ENCODE data around the gene NRCAM. TPM values are rescaled to one million over a fixed set of nuclear protein-coding genes. Genes with fewer than 3 reads are reported as not detected.
A peak's percentile ranks its signal among the peaks of the same experiment; 100 is the strongest.

The NRCAM gene
- total RNA-seq, 1 experiment from 2014 or later: not detected

DNA sequence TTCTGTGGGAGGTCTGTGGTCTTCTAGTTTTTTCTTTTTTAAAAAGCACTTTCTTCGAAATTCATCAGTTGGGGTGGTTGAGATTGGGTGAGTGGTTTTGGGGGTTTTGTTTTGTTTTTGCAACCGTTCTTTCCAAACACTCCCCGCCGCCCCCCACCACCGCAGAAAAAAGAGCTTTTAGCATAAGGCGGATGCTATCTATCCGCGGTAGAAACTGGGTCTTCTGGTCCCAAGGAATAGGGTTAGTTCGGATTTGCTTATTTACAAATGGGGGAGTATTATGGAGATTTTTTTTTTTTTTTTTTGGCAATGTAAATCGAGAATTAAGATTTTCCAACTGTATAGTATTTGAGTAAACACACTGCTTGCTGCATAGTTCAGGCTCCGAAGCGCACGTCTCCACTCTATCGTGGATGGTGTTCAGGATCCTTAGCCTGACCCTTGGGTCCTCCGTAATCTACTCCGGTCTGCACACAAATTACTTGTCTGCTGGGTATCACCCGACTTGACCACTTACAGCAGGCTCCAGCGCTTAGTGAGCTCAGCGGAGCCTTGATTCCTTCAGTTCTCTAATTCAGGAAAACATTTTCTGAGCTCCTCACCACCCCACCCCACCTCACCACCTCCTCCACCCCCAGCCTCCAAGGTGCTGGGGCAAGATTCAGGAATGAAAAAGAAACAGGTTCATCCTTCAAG lies 757 bp upstream of the NRCAM start:
- Histone ChIP-seq H3K79me2 (ENCODE audit: low read length) (no peaks in the 10 kb centered on the region), H3K36me3 (ENCODE audit: insufficient read depth, low read length) (no peaks in the 10 kb centered on the region), H3K9ac (ENCODE audit: low read length) (no peak overlapping the region), H3K9me2 (replicated peaks; ENCODE audit: insufficient read depth, low read length) (no peaks in the 10 kb centered on the region), H3K4me3 (ENCODE audit: low read length) (no peak overlapping the region), H3K27me3 (ENCODE audit: low read length) (no peaks in the 10 kb centered on the region), H3K27ac (ENCODE audit: low read length) (no peak overlapping the region), H3K4me1 (ENCODE audit: low read length) (peaks cover 16% of the 10 kb centered on the region), H3K9me3 (ENCODE audit: low read length) (no peaks in the 10 kb centered on the region), H3K4me2 (ENCODE audit: low read depth, low read length, poor library complexity, severe bottlenecking) (no peak overlapping the region), H2AFZ (ENCODE audit: low read length) (no peak overlapping the region), H4K20me1 (ENCODE audit: insufficient read depth, low read depth, low read length) (no peaks in the 10 kb centered on the region)
- no peak for DNase-seq

GRCh38 chr7:108455551-108455997 lies 662 bp downstream of the NRCAM start:
- Histone ChIP-seq H3K27ac (ENCODE audit: low read length) (no peak overlapping the region), H3K79me2 (ENCODE audit: low read length) (no peaks in the 10 kb centered on the region), H3K36me3 (ENCODE audit: insufficient read depth, low read length) (no peaks in the 10 kb centered on the region), H3K4me1 (ENCODE audit: low read length) (peaks cover 16% of the 10 kb centered on the region), H3K9ac (ENCODE audit: low read length) (no peak overlapping the region), H3K27me3 (ENCODE audit: low read length) (no peaks in the 10 kb centered on the region), H3K4me3 (ENCODE audit: low read length) (peak overlapping the region; percentile 64), H3K9me3 (ENCODE audit: low read length) (no peaks in the 10 kb centered on the region), H4K20me1 (ENCODE audit: insufficient read depth, low read depth, low read length) (no peaks in the 10 kb centered on the region), H3K9me2 (replicated peaks; ENCODE audit: insufficient read depth, low read length) (no peaks in the 10 kb centered on the region), H3K4me2 (ENCODE audit: low read depth, low read length, poor library complexity, severe bottlenecking) (peak overlapping the region; percentile 67), H2AFZ (ENCODE audit: low read length) (peak overlapping the region; percentile 62; the same call in 1 of the 2 replicates)
- DNase-seq: no peak

DNA sequence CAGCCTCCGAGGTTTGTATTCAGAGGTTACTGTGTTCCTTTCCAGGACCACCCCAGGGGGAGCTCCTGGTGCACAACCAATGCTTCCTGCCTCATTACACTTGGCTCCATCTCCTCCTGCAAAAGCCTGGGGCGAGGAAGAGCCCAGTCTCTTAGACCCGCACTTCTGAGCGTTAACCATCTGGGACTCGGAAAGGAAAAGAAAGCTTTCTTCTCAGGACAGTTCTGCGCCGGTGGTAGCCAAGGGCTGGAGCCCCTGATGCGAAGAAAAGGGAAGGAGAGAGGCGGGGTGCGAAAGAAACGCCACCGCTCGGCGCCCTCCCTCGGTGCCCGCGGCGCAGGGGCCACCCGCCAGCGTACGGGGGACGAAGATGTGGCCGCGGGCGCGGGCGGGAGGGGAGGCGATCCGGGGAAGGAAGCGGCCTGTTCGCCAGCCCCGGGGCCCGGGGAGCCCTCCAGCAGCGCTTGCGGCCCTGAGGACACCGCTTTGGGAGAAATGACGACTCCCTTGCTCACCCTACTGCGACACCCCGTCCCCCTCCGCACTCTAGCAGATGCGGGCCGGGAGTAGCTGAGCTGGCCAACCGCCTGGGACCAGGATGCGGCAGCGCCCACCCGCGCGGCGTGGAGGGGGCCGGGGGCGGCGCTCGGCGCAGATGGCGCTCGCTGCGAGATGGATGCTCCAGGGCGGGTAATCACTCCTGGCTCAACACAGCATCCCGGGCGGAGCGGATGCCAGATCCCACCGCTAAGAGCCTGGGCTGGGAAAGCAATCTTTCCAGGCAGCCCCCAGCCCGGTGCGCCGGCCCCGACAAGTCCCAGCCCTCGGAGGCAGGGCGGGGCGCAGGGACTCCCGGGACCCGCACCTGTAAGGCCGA lies 1.3 kb downstream of the NRCAM start:
- Histone ChIP-seq H3K27me3 (ENCODE audit: low read length) (no peaks in the 10 kb centered on the region), H3K4me2 (ENCODE audit: low read depth, low read length, poor library complexity, severe bottlenecking) (peak overlapping the region; percentile 67)

GRCh38 chr7:108454317-108454673 lies 1.9 kb downstream of the NRCAM start:
- no peaks in the 10 kb centered on the region for H3K27me3 ChIP-seq (ENCODE audit: low read length)
- peak overlapping the region; percentile 67 for H3K4me2 ChIP-seq (ENCODE audit: low read depth, low read length, poor library complexity, severe bottlenecking)
- no peak overlapping the region for H3K27ac ChIP-seq (ENCODE audit: low read length)
- H3K9me3 ChIP-seq (ENCODE audit: low read length): no peaks in the 10 kb centered on the region
- DNase-seq: no peak
- H3K36me3 ChIP-seq (ENCODE audit: insufficient read depth, low read length): no peaks in the 10 kb centered on the region
- H4K20me1 ChIP-seq (ENCODE audit: insufficient read depth, low read depth, low read length): no peaks in the 10 kb centered on the region
- H3K9ac ChIP-seq (ENCODE audit: low read length): no peak overlapping the region
- no peak overlapping the region for H3K4me3 ChIP-seq (ENCODE audit: low read length)
- no peaks in the 10 kb centered on the region for H3K9me2 ChIP-seq (replicated peaks; ENCODE audit: insufficient read depth, low read length)
- H3K79me2 ChIP-seq (ENCODE audit: low read length): no peaks in the 10 kb centered on the region
- peaks cover 16% of the 10 kb centered on the region for H3K4me1 ChIP-seq (ENCODE audit: low read length)
- no peak overlapping the region for H2AFZ ChIP-seq (ENCODE audit: low read length)

More for the DNA sequence above, 1.3 kb downstream of the NRCAM start:
- Histone ChIP-seq H3K27ac (ENCODE audit: low read length) (no peak overlapping the region), H3K9me3 (ENCODE audit: low read length) (no peaks in the 10 kb centered on the region), H3K9me2 (replicated peaks; ENCODE audit: insufficient read depth, low read length) (no peaks in the 10 kb centered on the region), H3K79me2 (ENCODE audit: low read length) (no peaks in the 10 kb centered on the region), H4K20me1 (ENCODE audit: insufficient read depth, low read depth, low read length) (no peaks in the 10 kb centered on the region), H3K36me3 (ENCODE audit: insufficient read depth, low read length) (no peaks in the 10 kb centered on the region), H3K4me3 (ENCODE audit: low read length) (peak overlapping the region; percentile 64), H3K4me1 (ENCODE audit: low read length) (peaks cover 16% of the 10 kb centered on the region), H3K9ac (ENCODE audit: low read length) (no peak overlapping the region), H2AFZ (ENCODE audit: low read length) (peak overlapping the region; percentile 62; the same call in 1 of the 2 replicates)
- peak; percentile 36 for DNase-seq

GRCh38 chr7:108453320-108453719 lies 2.9 kb downstream of the NRCAM start:
- no peaks in the 10 kb centered on the region for H3K9me3 ChIP-seq (ENCODE audit: low read length)
- no peaks in the 10 kb centered on the region for H3K36me3 ChIP-seq (ENCODE audit: insufficient read depth, low read length)
- no peak overlapping the region for H3K9ac ChIP-seq (ENCODE audit: low read length)
- no peaks in the 10 kb centered on the region for H3K79me2 ChIP-seq (ENCODE audit: low read length)
- H3K27ac ChIP-seq (ENCODE audit: low read length): no peak overlapping the region
- H3K4me3 ChIP-seq (ENCODE audit: low read length): no peak overlapping the region
- H3K27me3 ChIP-seq (ENCODE audit: low read length): no peaks in the 10 kb centered on the region
- H3K9me2 ChIP-seq (replicated peaks; ENCODE audit: insufficient read depth, low read length): no peaks in the 10 kb centered on the region
- no peak overlapping the region for H2AFZ ChIP-seq (ENCODE audit: low read length)
- H3K4me1 ChIP-seq (ENCODE audit: low read length): peaks cover 16% of the 10 kb centered on the region
- no peaks in the 10 kb centered on the region for H4K20me1 ChIP-seq (ENCODE audit: insufficient read depth, low read depth, low read length)
- H3K4me2 ChIP-seq (ENCODE audit: low read depth, low read length, poor library complexity, severe bottlenecking): no peak overlapping the region
- DNase-seq: no peak

- no peaks in the 10 kb centered on the region for H3K9me2 ChIP-seq (replicated peaks; ENCODE audit: insufficient read depth, low read length)
- H3K27me3 ChIP-seq (ENCODE audit: low read length): no peaks in the 10 kb centered on the region
- H4K20me1 ChIP-seq (ENCODE audit: insufficient read depth, low read depth, low read length): no peaks in the 10 kb centered on the region
- no peaks in the 10 kb centered on the region for H3K36me3 ChIP-seq (ENCODE audit: insufficient read depth, low read length)
- DNase-seq: peak; percentile 71
- no peak overlapping the region for H3K4me2 ChIP-seq (ENCODE audit: low read depth, low read length, poor library complexity, severe bottlenecking)
- no peaks in the 10 kb centered on the region for H3K79me2 ChIP-seq (ENCODE audit: low read length)
- H3K9me3 ChIP-seq (ENCODE audit: low read length): no peaks in the 10 kb centered on the region
- H2AFZ ChIP-seq (ENCODE audit: low read length): no peak overlapping the region
- H3K4me1 ChIP-seq (ENCODE audit: low read length): peaks cover 16% of the 10 kb centered on the region
- H3K27ac ChIP-seq (ENCODE audit: low read length): no peak overlapping the region
- H3K9ac ChIP-seq (ENCODE audit: low read length): no peak overlapping the region
- H3K4me3 ChIP-seq (ENCODE audit: low read length): no peak overlapping the region
These were observed 3.5 kb downstream of the NRCAM start for GRCh38 chr7:108452707-108453106.

GRCh38 chr7:108451296-108451848 lies 4.9 kb downstream of the NRCAM start:
- DNase-seq: no peak
- Histone ChIP-seq H3K4me3 (ENCODE audit: low read length) (no peak overlapping the region), H3K9me2 (replicated peaks; ENCODE audit: insufficient read depth, low read length) (no peaks in the 10 kb centered on the region), H3K27me3 (ENCODE audit: low read length) (no peaks in the 10 kb centered on the region), H3K36me3 (ENCODE audit: insufficient read depth, low read length) (no peaks in the 10 kb centered on the region), H3K4me1 (ENCODE audit: low read length) (peaks cover 16% of the 10 kb centered on the region), H3K9ac (ENCODE audit: low read length) (no peak overlapping the region), H2AFZ (ENCODE audit: low read length) (no peak overlapping the region), H3K79me2 (ENCODE audit: low read length) (no peaks in the 10 kb centered on the region), H3K4me2 (ENCODE audit: low read depth, low read length, poor library complexity, severe bottlenecking) (no peak overlapping the region), H3K27ac (ENCODE audit: low read length) (no peak overlapping the region), H3K9me3 (ENCODE audit: low read length) (no peaks in the 10 kb centered on the region), H4K20me1 (ENCODE audit: insufficient read depth, low read depth, low read length) (no peaks in the 10 kb centered on the region)

DNA sequence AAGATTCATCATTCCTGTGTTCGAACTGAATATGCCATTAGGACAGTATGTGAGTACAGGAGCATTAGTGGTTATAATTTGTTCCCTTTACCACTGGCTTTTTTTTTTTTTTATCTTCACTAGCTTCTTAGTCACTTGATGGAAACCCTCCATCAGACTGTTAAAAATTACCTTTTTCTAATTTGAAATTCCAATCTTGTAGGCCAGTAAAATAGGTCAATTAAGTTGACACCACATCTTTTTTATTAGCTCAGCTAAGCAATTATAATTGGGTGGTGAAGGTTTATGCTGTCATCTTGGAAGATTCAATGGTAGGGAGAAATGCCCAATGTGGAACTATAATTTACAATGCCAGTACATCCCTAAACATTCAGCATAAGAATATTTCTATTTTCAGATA lies 6.1 kb downstream of the NRCAM start:
- Histone ChIP-seq H3K27ac (ENCODE audit: low read length) (no peak overlapping the region), H3K27me3 (ENCODE audit: low read length) (no peaks in the 10 kb centered on the region), H3K36me3 (ENCODE audit: insufficient read depth, low read length) (no peaks in the 10 kb centered on the region), H3K4me1 (ENCODE audit: low read length) (peaks cover 6% of the 10 kb centered on the region), H3K4me3 (ENCODE audit: low read length) (no peak overlapping the region), H3K9me2 (replicated peaks; ENCODE audit: insufficient read depth, low read length) (no peaks in the 10 kb centered on the region), H2AFZ (ENCODE audit: low read length) (no peak overlapping the region), H3K79me2 (ENCODE audit: low read length) (no peaks in the 10 kb centered on the region), H4K20me1 (ENCODE audit: insufficient read depth, low read depth, low read length) (no peaks in the 10 kb centered on the region), H3K9ac (ENCODE audit: low read length) (no peak overlapping the region), H3K4me2 (ENCODE audit: low read depth, low read length, poor library complexity, severe bottlenecking) (no peak overlapping the region), H3K9me3 (ENCODE audit: low read length) (no peaks in the 10 kb centered on the region)
- no peak for DNase-seq
